HFFc6 (cell line): ENCODE measurements around the gene USP1. TPM values are rescaled to one million over a fixed set of nuclear protein-coding genes. Genes with fewer than 3 reads are reported as not detected.

ENCODE experiments used
- DNase-seq: peaks from one replicate; pipeline ENCODE4 v3.0.0-alpha.2; 2018
- H3K27ac Mint-ChIP-seq: 2 replicates; pipeline ENCODE4 v1.8.0; 2020; ENCODE audit warnings: mild to moderate bottlenecking, mixed read lengths
- H3K27me3 Mint-ChIP-seq: 2 replicates; pipeline ENCODE4 v1.8.0; 2021; ENCODE audit warnings: mild to moderate bottlenecking, moderate library complexity, mixed read lengths; ENCODE audit not compliant: insufficient read depth
- H3K36me3 Mint-ChIP-seq: 2 replicates; pipeline ENCODE4 v1.8.0; 2021; ENCODE audit warnings: low read depth, mixed read lengths
- H3K4me1 Mint-ChIP-seq: 2 replicates; pipeline ENCODE4 v1.8.0; 2020; ENCODE audit warnings: low read depth, mixed read lengths
- H3K4me3 Mint-ChIP-seq: 2 replicates; pipeline ENCODE4 v1.8.0; 2020; ENCODE audit warnings: mild to moderate bottlenecking, moderate library complexity, mixed read lengths
- H3K9me3 Mint-ChIP-seq: 2 replicates; pipeline ENCODE4 v1.8.0; 2020; ENCODE audit warnings: mild to moderate bottlenecking, mixed read lengths
- CTCF ChIP-seq: fragments of 200-600 bp; sonication (generic); IDR thresholded peaks from 2 replicates; pipeline ENCODE4 v1.5.0; 2021; ENCODE audit warnings: antibody characterized with exemption, mild to moderate bottlenecking
- total RNA-seq, 6 experiments: library from RNA; stranded (reverse); fragmentation: NEBNext Ultra II Directional; extraction: Animal tissue kit (Norgen Biotek cat#: 25700); gene quantifications; 2 replicates in 1 of 6; 3 replicates in 5 of 6; pipeline ENCODE4 v1.2.3, GENCODE V29; 2021

The USP1 gene
- total RNA-seq, 6 experiments from 2014 or later, result 15.0 to 30.9 (median 28.3) TPM

GRCh38 chr1:62394646-62395045, 42.2 kb upstream of the USP1 start:
- Mint-ChIP-seq H3K4me1 (0 out of 2 replicates have a peak, but pooled peaks cover 5% of the 10 kb centered on the region), H3K27ac (no peak overlapping the region), H3K27me3 (peaks cover 9% of the 10 kb centered on the region)

GRCh38 chr1:62395291-62395690, 41.6 kb upstream of the USP1 start:
- no peak for DNase-seq
- Mint-ChIP-seq H3K36me3 (no peaks in the 10 kb centered on the region), H3K4me3 (no peak overlapping the region), H3K4me1 (0 out of 2 replicates have a peak, but pooled peaks cover 5% of the 10 kb centered on the region), H3K27ac (no peak overlapping the region), H3K27me3 (peaks cover 8% of the 10 kb centered on the region), H3K9me3 (no peaks in the 10 kb centered on the region)
- TF ChIP-seq CTCF, result no peak

More at GRCh38 chr1:62394646-62395045, 42.2 kb upstream of the USP1 start:
- H3K36me3 Mint-ChIP-seq, result no peaks in the 10 kb centered on the region
- DNase-seq, result no peak
- no peaks in the 10 kb centered on the region for H3K9me3 Mint-ChIP-seq
- TF ChIP-seq CTCF, result no peak
- no peak overlapping the region for H3K4me3 Mint-ChIP-seq

- no peak for TF ChIP-seq CTCF
- Mint-ChIP-seq H3K4me3 (no peak overlapping the region), H3K4me1 (0 out of 2 replicates have a peak, but pooled peaks cover 5% of the 10 kb centered on the region), H3K9me3 (no peaks in the 10 kb centered on the region), H3K27ac (no peak overlapping the region), H3K36me3 (no peaks in the 10 kb centered on the region), H3K27me3 (peaks cover 8% of the 10 kb centered on the region)
- no peak for DNase-seq
Observed at GRCh38 chr1:62396871-62397270, 40.0 kb upstream of the USP1 start.

- Mint-ChIP-seq H3K27ac (no peak overlapping the region), H3K27me3 (peaks cover 8% of the 10 kb centered on the region), H3K36me3 (no peaks in the 10 kb centered on the region), H3K4me1 (0 out of 2 replicates have a peak, but pooled peaks cover 5% of the 10 kb centered on the region), H3K9me3 (no peaks in the 10 kb centered on the region), H3K4me3 (no peak overlapping the region)
- DNase-seq, result no peak
- TF ChIP-seq CTCF, result no peak
Observed at GRCh38 chr1:62397301-62397700, 39.5 kb upstream of the USP1 start.

- Mint-ChIP-seq H3K27me3 (peaks cover 4% of the 10 kb centered on the region), H3K27ac (no peak overlapping the region), H3K36me3 (no peaks in the 10 kb centered on the region), H3K9me3 (no peaks in the 10 kb centered on the region), H3K4me1 (0 out of 2 replicates have a peak, but pooled peaks cover 5% of the 10 kb centered on the region), H3K4me3 (no peak overlapping the region)
- peak; percentile 72 for DNase-seq
- TF ChIP-seq CTCF, result no peak
Observed at GRCh38 chr1:62398377-62398776, 38.5 kb upstream of the USP1 start.
